A549 (cell line): ENCODE data around the gene CCR9. TPM values are rescaled to one million over a fixed set of nuclear protein-coding genes. Genes with fewer than 3 reads are reported as not detected.
A peak's percentile ranks its signal among the peaks of the same experiment; 100 is the strongest.

ENCODE experiments used
- ATAC-seq, 2 experiments: fragments of 200-7000 bp in 1 of 2; fragments of >200 bp in 1 of 2; cut with Nextera tagmentation in 1 of 2; cut with Tn5 transposase in 1 of 2; 3 replicates each; pipeline versions ENCODE4 v1.8.0 to v1.9.1; 2018 to 2020; ENCODE audit warnings: mild to moderate bottlenecking in 1 of 2, moderate library complexity in 1 of 2
- CTCF ChIA-PET: fragments of 300-600 bp; sonication (Branson Sonifier 250); formaldehyde crosslinking; extraction: SDS; loops from one replicate; lab custom pipeline; 2021; ENCODE audit warnings: antibody characterized with exemption, inconsistent platforms; lab: Yijun Ruan, JAX
- POLR2A ChIA-PET: fragments of 350-600 bp; formaldehyde crosslinking; extraction: SDS; loops from one replicate; lab custom pipeline; 2021; ENCODE audit warnings: antibody characterized with exemption, inconsistent platforms; lab: Yijun Ruan, JAX
- DNase-seq, 2 experiments: peaks; one replicate each; pipeline versions ENCODE4 v3.0.0 to v3.0.0-alpha.2; 2011 to 2016; ENCODE audit warnings: low read depth in 1 of 2, low spot score in 1 of 2
- FAIRE-seq: peaks from 2 replicates; lab custom pipeline; 2011; peaks lifted over from hg19 to GRCh38; lab: Jason Lieb, UNC
- H3K27ac ChIP-seq, 2 experiments: fragments of >200 bp; sonication (Bioruptor Twin); formaldehyde crosslinking; 3 replicates each; pipeline ENCODE4 v1.5.1; 2016 to 2017
- H3K4me1 ChIP-seq: fragments of >200 bp; sonication (Bioruptor Twin); formaldehyde crosslinking; 3 replicates; pipeline ENCODE4 v1.6.1; 2016
- H3K4me2 ChIP-seq: fragments of >200 bp; sonication (Bioruptor Twin); formaldehyde crosslinking; 3 replicates; pipeline ENCODE4 v1.6.1; 2016
- H3K4me3 ChIP-seq: fragments of >200 bp; sonication (Bioruptor Twin); formaldehyde crosslinking; 3 replicates; pipeline ENCODE4 v1.5.1; 2016
- H3K9me3 ChIP-seq: fragments of >200 bp; sonication (Bioruptor Twin); formaldehyde crosslinking; 3 replicates; pipeline ENCODE4 v1.6.1; 2016
- CBX2 ChIP-seq: fragments of 200-600 bp; sonication (generic); IDR thresholded peaks from 2 replicates; pipeline ENCODE4 v1.6.1; 2016; ENCODE audit warnings: low read depth, mild to moderate bottlenecking, borderline replicate concordance
- CBX8 ChIP-seq: fragments of 200-600 bp; sonication (generic); IDR thresholded peaks from 2 replicates; pipeline ENCODE4 v1.6.1; 2016
- FOSL2 ChIP-seq, 2 experiments: fragments of 450-650 bp in 1 of 2; fragments of >200 bp in 1 of 2; sonication (Bioruptor Twin) in 1 of 2; formaldehyde crosslinking; IDR thresholded peaks; 2 replicates each; pipeline versions ENCODE4 v1.5.0 to v1.6.1; 2016 to 2020; ENCODE audit warnings: mild to moderate bottlenecking in 1 of 2, moderate library complexity in 1 of 2
- HOXB13 ChIP-seq: fragments of 250-450 bp; sonication (Bioruptor Pico); IDR thresholded peaks from 2 replicates; pipeline ENCODE4 v1.5.0; 2020; ENCODE audit warnings: low read depth, mild to moderate bottlenecking, moderate library complexity
- JUN ChIP-seq, 2 experiments: fragments of >200 bp; sonication (Bioruptor Twin); formaldehyde crosslinking; IDR thresholded peaks; 2 replicates in 1 of 2; 3 replicates in 1 of 2; pipeline ENCODE4 v1.6.1; 2016 to 2017
- JUNB ChIP-seq: fragments of >200 bp; sonication (Bioruptor Twin); formaldehyde crosslinking; IDR thresholded peaks from 2 replicates; pipeline ENCODE4 v1.6.1; 2016
- NFE2L2 ChIP-seq: fragments of 150-350 bp; conservative IDR thresholded peaks from 2 replicates; pipeline ENCODE4 v1.6.1; 2014; ENCODE audit warnings: low read length
- POLR2A ChIP-seq: IDR thresholded peaks from 2 replicates; pipeline ENCODE4 v1.6.1; 2012; ENCODE audit warnings: mild to moderate bottlenecking, low read length
- SMC3 ChIP-seq: fragments of >200 bp; sonication (Bioruptor Twin); formaldehyde crosslinking; IDR thresholded peaks from 3 replicates; pipeline ENCODE4 v1.6.1; 2018; ENCODE audit warnings: inconsistent platforms
- TFCP2L1 ChIP-seq: fragments of 250-450 bp; sonication (Bioruptor Pico); IDR thresholded peaks from 2 replicates; pipeline ENCODE4 v1.5.0; 2021; ENCODE audit warnings: mild to moderate bottlenecking
- TP53 ChIP-seq: fragments of 250-450 bp; sonication (Bioruptor Pico); IDR thresholded peaks from 2 replicates; pipeline ENCODE4 v1.5.0; 2021; ENCODE audit warnings: mild to moderate bottlenecking, moderate library complexity
- ZNF302 ChIP-seq: fragments of 250-450 bp; sonication (Bioruptor Pico); IDR thresholded peaks from 2 replicates; pipeline ENCODE4 v1.9.0; 2021; ENCODE audit warnings: inconsistent platforms, mild to moderate bottlenecking, moderate library complexity
- WGBS: methylation state at CpG from one replicate; pipeline ENCODE4 v1.1.6; 2017; ENCODE audit errors: missing lambda C conversion rate; 5-methylcytosine and 5-hydroxymethylcytosine counted together
- polyA plus RNA-seq, 4 experiments: library from polyadenylated mRNA; depleted of rRNA in 3 of 4; stranded (reverse); fragments of >200 nt; fragmentation: RNase III in 1 of 4; extraction: RNeasy Plus Mini Kit Qiagen cat#74134 plus additional on column Dnase treatment in 1 of 4; gene quantifications; 2 replicates in 3 of 4; 3 replicates in 1 of 4; pipeline ENCODE4 v1.2.3, GENCODE V29; 2011 to 2017
- TF ChIP-seq, protein P1 (sequence below): fragments of 450-650 bp; IDR thresholded peaks from 2 replicates; pipeline ENCODE4 v1.6.1; 2014; ENCODE audit warnings: antibody characterized with exemption
- TF ChIP-seq, protein P2 (sequence below): IDR thresholded peaks from 2 replicates; pipeline ENCODE4 v1.6.1; 2012
- TF ChIP-seq, protein P3 (sequence below): fragments of >200 bp; sonication (Bioruptor Twin); formaldehyde crosslinking; IDR thresholded peaks from 2 replicates; pipeline ENCODE4 v1.6.1; 2016
- TF ChIP-seq, protein P4 (sequence below): IDR thresholded peaks from 2 replicates; pipeline ENCODE4 v1.6.1; 2012

The CCR9 gene
- polyA plus RNA-seq, 2 of the 4 experiments (the other 2 are of a cell fraction) = not detected

DNA sequence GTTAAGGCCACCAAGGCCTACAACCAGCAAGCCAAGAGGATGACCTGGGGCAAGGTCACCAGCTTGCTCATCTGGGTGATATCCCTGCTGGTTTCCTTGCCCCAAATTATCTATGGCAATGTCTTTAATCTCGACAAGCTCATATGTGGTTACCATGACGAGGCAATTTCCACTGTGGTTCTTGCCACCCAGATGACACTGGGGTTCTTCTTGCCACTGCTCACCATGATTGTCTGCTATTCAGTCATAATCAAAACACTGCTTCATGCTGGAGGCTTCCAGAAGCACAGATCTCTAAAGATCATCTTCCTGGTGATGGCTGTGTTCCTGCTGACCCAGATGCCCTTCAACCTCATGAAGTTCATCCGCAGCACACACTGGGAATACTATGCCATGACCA lies 60.5 kb downstream of the CCR9 start:
- H3K4me1 ChIP-seq = no peaks in the 10 kb centered on the region
- FAIRE-seq = no peak
- TF ChIP-seq NFE2L2 = 0 out of 2 replicates have a peak, but pooled peaks have one; percentile 10
- no peak for TF ChIP-seq SMC3
- H3K4me2 ChIP-seq = no peak overlapping the region
- ChIA-PET POLR2A (no interaction called here), CTCF (interaction anchor here (3.0 kb wide), 1 partner anchor 132 kb away, joined by 20 read pairs; no protein-coding TSS in a partner anchor)
- H3K9me3 ChIP-seq = no peaks in the 10 kb centered on the region
- H3K4me3 ChIP-seq = no peak overlapping the region
- 90% methylated on average over 3 of the region's 3 CpGs for whole genome bisulfite sequencing
- no peak for DNase-seq
- no peak overlapping the region for H3K27ac ChIP-seq
- ATAC-seq = no peak

DNA sequence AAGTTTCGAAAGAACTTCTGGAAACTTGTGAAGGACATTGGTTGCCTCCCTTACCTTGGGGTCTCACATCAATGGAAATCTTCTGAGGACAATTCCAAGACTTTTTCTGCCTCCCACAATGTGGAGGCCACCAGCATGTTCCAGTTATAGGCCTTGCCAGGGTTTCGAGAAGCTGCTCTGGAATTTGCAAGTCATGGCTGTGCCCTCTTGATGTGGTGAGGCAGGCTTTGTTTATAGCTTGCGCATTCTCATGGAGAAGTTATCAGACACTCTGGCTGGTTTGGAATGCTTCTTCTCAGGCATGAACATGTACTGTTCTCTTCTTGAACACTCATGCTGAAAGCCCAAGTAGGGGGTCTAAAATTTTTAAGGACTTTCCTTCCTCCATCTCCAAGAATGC lies 61.0 kb downstream of the CCR9 start:
- ChIA-PET CTCF (interaction anchor here (1.0 to 1.1 kb wide), 2 partner anchors 21 to 131 kb away, joined by 4 to 5 read pairs; no protein-coding TSS in a partner anchor), POLR2A (no interaction called here)
- TF ChIP-seq, protein P1, sequence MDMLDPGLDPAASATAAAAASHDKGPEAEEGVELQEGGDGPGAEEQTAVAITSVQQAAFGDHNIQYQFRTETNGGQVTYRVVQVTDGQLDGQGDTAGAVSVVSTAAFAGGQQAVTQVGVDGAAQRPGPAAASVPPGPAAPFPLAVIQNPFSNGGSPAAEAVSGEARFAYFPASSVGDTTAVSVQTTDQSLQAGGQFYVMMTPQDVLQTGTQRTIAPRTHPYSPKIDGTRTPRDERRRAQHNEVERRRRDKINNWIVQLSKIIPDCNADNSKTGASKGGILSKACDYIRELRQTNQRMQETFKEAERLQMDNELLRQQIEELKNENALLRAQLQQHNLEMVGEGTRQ = no peak
- peak; percentile 75 for TF ChIP-seq NFE2L2
- Histone ChIP-seq H3K4me1 (no peaks in the 10 kb centered on the region), H3K4me3 (no peak overlapping the region), H3K9me3 (no peaks in the 10 kb centered on the region), H3K27ac (no peak overlapping the region), H3K4me2 (no peak overlapping the region)
- WGBS = 92% methylated on average over 3 of the region's 3 CpGs
- ATAC-seq (no peak), FAIRE-seq (no peak), DNase-seq (no peak)

DNA sequence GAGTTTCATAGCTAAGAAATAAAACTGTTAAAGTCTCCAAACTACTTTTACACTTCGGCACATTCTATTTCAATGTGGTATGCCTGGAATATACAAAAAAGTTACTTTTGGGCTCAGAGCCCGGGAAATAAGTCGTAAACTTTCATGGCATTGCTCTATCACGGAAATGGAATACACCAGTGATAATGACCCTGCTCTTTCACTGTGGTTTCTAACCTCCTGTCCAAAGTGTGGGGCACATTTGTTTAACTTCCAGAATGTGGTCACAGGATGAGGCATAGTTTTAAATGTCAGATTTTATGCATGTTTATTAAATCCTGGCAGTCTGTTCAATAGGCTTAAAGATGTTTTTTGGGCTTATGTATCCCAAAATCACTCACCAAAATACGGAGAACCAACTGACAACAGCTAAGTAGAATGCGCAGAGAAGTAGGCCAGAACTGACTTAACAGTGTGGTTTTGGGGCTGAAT lies 62.0 kb downstream of the CCR9 start:
- TF ChIP-seq JUNB = no peak
- no peak for FAIRE-seq
- no peak overlapping the region for H3K27ac ChIP-seq

DNA sequence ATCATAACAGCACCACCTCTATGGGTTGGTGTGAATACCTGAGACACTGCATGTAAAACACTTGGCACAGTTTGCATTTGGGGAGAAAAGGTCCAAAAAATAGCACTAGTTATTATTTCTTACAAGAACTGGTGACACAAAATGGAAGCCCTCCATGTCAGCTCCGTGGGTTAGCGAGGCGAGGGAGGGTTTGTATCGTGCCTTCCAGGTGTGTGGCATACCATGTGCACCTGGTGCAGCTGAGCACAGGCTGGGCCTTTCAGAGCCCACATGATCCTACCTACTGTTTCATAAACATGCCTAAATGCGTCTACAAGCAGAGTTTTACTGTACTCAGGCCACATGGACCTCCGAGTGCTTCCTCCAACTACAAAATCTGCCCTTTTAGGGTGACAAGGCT lies 62.5 kb downstream of the CCR9 start:
- ChIA-PET CTCF (no interaction called here), POLR2A (no interaction called here)
- Histone ChIP-seq H3K4me3 (no peak overlapping the region), H3K4me2 (no peak overlapping the region), H3K9me3 (no peaks in the 10 kb centered on the region), H3K4me1 (no peaks in the 10 kb centered on the region)
- no peak for DNase-seq
- TF ChIP-seq, protein P2, sequence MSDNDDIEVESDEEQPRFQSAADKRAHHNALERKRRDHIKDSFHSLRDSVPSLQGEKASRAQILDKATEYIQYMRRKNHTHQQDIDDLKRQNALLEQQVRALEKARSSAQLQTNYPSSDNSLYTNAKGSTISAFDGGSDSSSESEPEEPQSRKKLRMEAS = no peak
- TF ChIP-seq HOXB13 (no peak), CBX2 (no peak), POLR2A (no peak), TFCP2L1 (CRISPR knock-in tag) (no peak), SMC3 (no peak), TP53 (CRISPR knock-in tag) (no peak), JUN (IDR thresholded peaks at IDR 0.05) (no peak), FOSL2 (IDR thresholded peaks at IDR 0.05) (no peak), FOSL2 (CRISPR knock-in tag; IDR thresholded peaks at IDR 0.05) (no peak), CBX8 (no peak)
- TF ChIP-seq, protein P3, sequence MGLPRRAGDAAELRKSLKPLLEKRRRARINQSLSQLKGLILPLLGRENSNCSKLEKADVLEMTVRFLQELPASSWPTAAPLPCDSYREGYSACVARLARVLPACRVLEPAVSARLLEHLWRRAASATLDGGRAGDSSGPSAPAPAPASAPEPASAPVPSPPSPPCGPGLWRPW = no peak
- TF ChIP-seq, protein P4, sequence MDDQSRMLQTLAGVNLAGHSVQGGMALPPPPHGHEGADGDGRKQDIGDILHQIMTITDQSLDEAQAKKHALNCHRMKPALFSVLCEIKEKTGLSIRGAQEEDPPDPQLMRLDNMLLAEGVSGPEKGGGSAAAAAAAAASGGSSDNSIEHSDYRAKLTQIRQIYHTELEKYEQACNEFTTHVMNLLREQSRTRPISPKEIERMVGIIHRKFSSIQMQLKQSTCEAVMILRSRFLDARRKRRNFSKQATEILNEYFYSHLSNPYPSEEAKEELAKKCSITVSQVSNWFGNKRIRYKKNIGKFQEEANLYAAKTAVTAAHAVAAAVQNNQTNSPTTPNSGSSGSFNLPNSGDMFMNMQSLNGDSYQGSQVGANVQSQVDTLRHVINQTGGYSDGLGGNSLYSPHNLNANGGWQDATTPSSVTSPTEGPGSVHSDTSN = no peak
- TF ChIP-seq, all 56 proteins: peak for 0
- 82% methylated on average over 6 of the region's 6 CpGs for WGBS
- no peak overlapping the region for H3K27ac ChIP-seq
- FAIRE-seq (no peak), ATAC-seq (no peak)

More for the DNA sequence above, 62.0 kb downstream of the CCR9 start:
- no peak for ATAC-seq
- Histone ChIP-seq H3K4me1 (no peaks in the 10 kb centered on the region), H3K4me2 (no peak overlapping the region), H3K9me3 (no peaks in the 10 kb centered on the region), H3K4me3 (no peak overlapping the region)
- ChIA-PET CTCF (interaction anchor here (1.0 to 1.1 kb wide), 2 partner anchors 20 to 130 kb away, joined by 4 to 5 read pairs; no protein-coding TSS in a partner anchor), POLR2A (no interaction called here)
- DNase-seq = no peak
- 95% methylated on average over 6 of the region's 6 CpGs for WGBS

DNA sequence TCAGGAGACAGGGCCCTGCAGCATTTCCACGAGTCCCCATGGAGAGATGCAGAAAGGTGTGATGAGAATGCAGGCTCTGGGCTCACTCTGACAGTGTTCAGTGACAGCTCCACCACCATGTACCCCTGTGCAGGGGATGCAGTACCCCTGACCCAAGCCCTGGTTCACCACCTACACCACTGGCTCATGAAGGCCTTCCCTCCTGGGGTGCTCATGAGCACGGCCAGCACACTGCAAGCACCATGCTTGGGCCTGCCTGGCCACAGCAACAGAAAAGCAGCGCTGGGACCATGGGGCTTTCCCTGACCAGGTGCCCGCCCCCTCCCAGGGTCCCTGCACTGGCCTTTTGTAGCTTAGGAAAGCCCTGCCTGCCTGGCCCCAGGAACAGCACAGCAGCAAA lies 63.1 kb downstream of the CCR9 start:
- no peak for TF ChIP-seq ZNF302
- TF ChIP-seq, protein P2 = no peak
- TF ChIP-seq, all 56 proteins: peak for 0
- H3K4me2 ChIP-seq = no peak overlapping the region
- H3K4me3 ChIP-seq = no peak overlapping the region
- 92% methylated on average over 3 of the region's 4 CpGs for WGBS
- H3K4me1 ChIP-seq = no peaks in the 10 kb centered on the region
- no peak overlapping the region for H3K27ac ChIP-seq
- no peaks in the 10 kb centered on the region for H3K9me3 ChIP-seq
- ChIA-PET CTCF (no interaction called here), POLR2A (no interaction called here)
- FAIRE-seq (no peak), ATAC-seq (no peak), DNase-seq (no peak)
